Ascending aorta (tissue), 2 donors: Measurements from ENCODE around the gene TTF2. TPM values are rescaled to one million over a fixed set of nuclear protein-coding genes. Genes with fewer than 3 reads are reported as not detected.
A peak's percentile ranks its signal among the peaks of the same experiment; 100 is the strongest.

Experiments
- DNase-seq, 2 donors: peaks; one replicate each; pipeline ENCODE4 v3.0.0-alpha.2; 2019; ENCODE audit warnings: low spot score in 2 of 2
- H3K27ac ChIP-seq, 2 donors: fragments of 200-600 bp; sonication (generic); one replicate each; pipeline ENCODE4 v1.5.1; 2016 to 2017; ENCODE audit warnings: mild to moderate bottlenecking in 1 of 2
- H3K27me3 ChIP-seq: fragments of 200-600 bp; sonication (generic); one replicate; pipeline ENCODE4 v1.5.1; 2017
- H3K36me3 ChIP-seq, 2 donors: fragments of 200-600 bp; sonication (generic); one replicate each; pipeline ENCODE4 v1.5.1; 2016
- H3K4me1 ChIP-seq, 2 donors: fragments of 200-600 bp; sonication (generic); one replicate each; pipeline ENCODE4 v1.5.1; 2016 to 2017; ENCODE audit warnings: mild to moderate bottlenecking in 1 of 2
- H3K4me3 ChIP-seq, 2 donors: fragments of 200-600 bp; sonication (generic); one replicate each; pipeline ENCODE4 v1.5.1; 2016 to 2017; ENCODE audit warnings: mild to moderate bottlenecking in 1 of 2
- H3K9me3 ChIP-seq, 2 donors: fragments of 200-600 bp; sonication (generic); one replicate each; pipeline ENCODE4 v1.5.1; 2016
- intact Hi-C: fragments of 100-400 bp; cut with DNase I; formaldehyde crosslinking; loops from one replicate; pipeline ENCODE4 v1.15.1; 2023
- total RNA-seq: library from RNA; depleted of rRNA; stranded (reverse); fragments of >200 nt; gene quantifications from one replicate; pipeline ENCODE4 v1.1.0, GENCODE V29; 2016
- TF ChIP-seq, protein P1 (sequence below), 3 experiments: fragments of 200-600 bp in 2 of 3; fragments of 450-650 bp in 1 of 3; sonication (generic) in 2 of 3; IDR thresholded peaks; one replicate each; pipeline ENCODE4 v1.5.1; 2016 to 2019; ENCODE audit warnings: antibody characterized with exemption in 3 of 3, mild to moderate bottlenecking in 1 of 3, moderate library complexity in 1 of 3

TTF2 gene
- total RNA-seq, 1 donor from 2014 or later, result 4.4 TPM

GRCh38 chr1:117093091-117093534 lies 33.0 kb downstream of the TTF2 start:
- Histone ChIP-seq H3K9me3 (no peaks in the 10 kb centered on the region), H3K27ac (peak overlapping the region; percentile 89 to 91), H3K36me3 (no peaks in the 10 kb centered on the region), H3K4me1 (peaks cover 6 to 32% of the 10 kb centered on the region in 2 donors), H3K4me3 (no peak overlapping the region), H3K27me3 (no peaks in the 10 kb centered on the region)
- peak; percentile 36 to 91 for DNase-seq
- intact Hi-C loops, result loop anchor here (1.0 to 10.0 kb wide), 3 partner anchors 28 to 512 kb away; partner anchors contain the start of genes TENT5C, TRIM45 and TTF2
- TF ChIP-seq, protein P1, sequence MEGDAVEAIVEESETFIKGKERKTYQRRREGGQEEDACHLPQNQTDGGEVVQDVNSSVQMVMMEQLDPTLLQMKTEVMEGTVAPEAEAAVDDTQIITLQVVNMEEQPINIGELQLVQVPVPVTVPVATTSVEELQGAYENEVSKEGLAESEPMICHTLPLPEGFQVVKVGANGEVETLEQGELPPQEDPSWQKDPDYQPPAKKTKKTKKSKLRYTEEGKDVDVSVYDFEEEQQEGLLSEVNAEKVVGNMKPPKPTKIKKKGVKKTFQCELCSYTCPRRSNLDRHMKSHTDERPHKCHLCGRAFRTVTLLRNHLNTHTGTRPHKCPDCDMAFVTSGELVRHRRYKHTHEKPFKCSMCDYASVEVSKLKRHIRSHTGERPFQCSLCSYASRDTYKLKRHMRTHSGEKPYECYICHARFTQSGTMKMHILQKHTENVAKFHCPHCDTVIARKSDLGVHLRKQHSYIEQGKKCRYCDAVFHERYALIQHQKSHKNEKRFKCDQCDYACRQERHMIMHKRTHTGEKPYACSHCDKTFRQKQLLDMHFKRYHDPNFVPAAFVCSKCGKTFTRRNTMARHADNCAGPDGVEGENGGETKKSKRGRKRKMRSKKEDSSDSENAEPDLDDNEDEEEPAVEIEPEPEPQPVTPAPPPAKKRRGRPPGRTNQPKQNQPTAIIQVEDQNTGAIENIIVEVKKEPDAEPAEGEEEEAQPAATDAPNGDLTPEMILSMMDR (IDR thresholded peaks at IDR 0.05), result no peak

GRCh38 chr1:117093870-117094621 lies 33.9 kb downstream of the TTF2 start:
- peak overlapping the region; percentile 89 to 91 for H3K27ac ChIP-seq
- TF ChIP-seq, protein P1 (IDR thresholded peaks at IDR 0.05), result peak; percentile 36 to 43 (median 41)

DNA sequence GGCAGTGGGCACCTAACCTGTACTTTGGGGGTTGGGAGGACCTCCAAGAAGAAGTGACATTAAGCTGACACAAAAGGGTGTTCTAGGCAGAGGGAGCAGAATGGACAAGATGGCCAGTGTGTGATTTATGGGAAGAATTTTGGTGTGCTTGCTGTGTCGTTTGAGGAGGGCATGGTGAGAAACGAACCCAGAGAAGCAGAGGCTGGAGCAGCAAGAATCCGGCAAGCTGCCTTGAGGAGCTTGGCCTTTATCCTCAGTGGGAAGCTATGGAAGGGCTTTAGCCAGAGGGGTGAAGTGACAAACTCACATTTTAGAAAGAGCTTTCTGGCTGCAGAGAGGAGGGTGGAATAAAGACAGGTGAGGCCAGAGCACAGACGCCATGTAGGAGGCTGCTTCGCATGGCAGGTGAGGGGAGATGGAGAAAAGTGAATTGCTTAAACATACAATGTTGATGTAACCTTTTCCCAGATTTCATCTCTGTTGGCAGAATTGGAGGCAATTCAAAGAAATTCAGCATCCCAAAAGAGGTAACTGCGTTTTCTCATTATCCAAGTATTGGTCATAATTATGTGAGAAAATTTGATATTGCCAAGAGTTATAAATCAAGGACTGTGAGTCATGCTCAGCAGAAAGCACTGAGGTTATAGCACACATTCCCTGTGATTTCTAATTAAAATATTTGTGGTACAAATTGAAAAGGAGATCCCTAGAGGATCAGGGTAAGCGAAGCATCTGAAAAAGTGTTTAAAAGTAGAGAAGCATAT lies 34.9 kb downstream of the TTF2 start:
- Histone ChIP-seq H3K4me1 (peaks cover 6 to 32% of the 10 kb centered on the region in 2 donors), H3K27ac (peak overlapping the region; percentile 89 to 91), H3K36me3 (no peaks in the 10 kb centered on the region), H3K27me3 (no peaks in the 10 kb centered on the region), H3K9me3 (no peaks in the 10 kb centered on the region), H3K4me3 (no peak overlapping the region)
- no peak for DNase-seq
- TF ChIP-seq, protein P1 (IDR thresholded peaks at IDR 0.05), result no peak
- intact Hi-C loops, result loop anchor here (10.0 kb wide), 1 partner anchor 510 kb away; the partner anchor contains the start of gene TENT5C

More at GRCh38 chr1:117093870-117094621, 33.9 kb downstream of the TTF2 start:
- H3K9me3 ChIP-seq, result no peaks in the 10 kb centered on the region
- intact Hi-C loops, result loop anchor here (1.0 to 10.0 kb wide), 3 partner anchors 27 to 511 kb away; partner anchors contain the start of genes TENT5C, TRIM45 and TTF2
- no peaks in the 10 kb centered on the region for H3K36me3 ChIP-seq
- no peaks in the 10 kb centered on the region for H3K27me3 ChIP-seq
- DNase-seq, result peak in 1 of 2 donors; percentile 63
- H3K4me3 ChIP-seq, result no peak overlapping the region
- H3K4me1 ChIP-seq, result peaks cover 6 to 32% of the 10 kb centered on the region in 2 donors

DNA sequence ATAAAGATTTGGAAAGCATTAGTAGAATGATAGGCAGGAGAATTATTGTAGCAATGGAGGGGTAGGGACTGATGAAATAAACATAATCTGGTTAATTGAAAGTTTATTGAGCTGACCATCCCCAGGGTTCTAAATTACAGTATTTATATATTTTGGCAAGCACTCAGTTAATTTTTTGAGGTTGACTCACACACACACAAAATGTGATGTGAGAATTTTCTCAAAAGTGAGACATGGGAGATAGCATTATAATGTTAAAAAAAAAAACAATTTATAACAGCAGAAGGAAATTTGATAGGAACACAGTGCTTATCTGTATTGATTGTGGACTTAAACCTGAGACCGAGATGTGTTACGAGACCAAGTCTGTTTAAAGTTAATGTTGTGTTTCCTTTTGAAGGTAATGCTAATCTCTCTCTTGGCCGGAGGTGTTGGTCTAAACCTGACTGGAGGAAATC lies 36.9 kb downstream of the TTF2 start:
- TF ChIP-seq, protein P1 (IDR thresholded peaks at IDR 0.05), result no peak
- peaks cover 6 to 32% of the 10 kb centered on the region in 2 donors for H3K4me1 ChIP-seq
- intact Hi-C loops, result loop anchor here (10.0 kb wide), 1 partner anchor 508 kb away; the partner anchor contains the start of gene TENT5C
- H3K9me3 ChIP-seq, result no peaks in the 10 kb centered on the region
- H3K27me3 ChIP-seq, result no peaks in the 10 kb centered on the region
- peak overlapping the region; percentile 3 to 8 for H3K27ac ChIP-seq
- H3K36me3 ChIP-seq, result no peaks in the 10 kb centered on the region
- no peak for DNase-seq
- no peak overlapping the region for H3K4me3 ChIP-seq

- no peaks in the 10 kb centered on the region for H3K9me3 ChIP-seq
- H3K36me3 ChIP-seq, result no peaks in the 10 kb centered on the region
- H3K4me3 ChIP-seq, result no peak overlapping the region
- TF ChIP-seq, protein P1 (IDR thresholded peaks at IDR 0.05), result no peak
- H3K27me3 ChIP-seq, result no peaks in the 10 kb centered on the region
- no peak for DNase-seq
- H3K27ac ChIP-seq, result peak overlapping the region; percentile 3 to 8
- H3K4me1 ChIP-seq, result peaks cover 6 to 30% of the 10 kb centered on the region in 2 donors
- intact Hi-C loops, result loop anchor here (10.0 kb wide), 1 partner anchor 507 kb away; the partner anchor contains the start of gene TENT5C
Observed at GRCh38 chr1:117097443-117097842, 37.3 kb downstream of the TTF2 start.
